MM.1S (cell line): Measurements from ENCODE around the gene EMC1.

Source experiments
- DNase-seq: peaks from one replicate; pipeline ENCODE4 v3.0.0-alpha.2; 2015
- H2AFZ ChIP-seq: fragments of 300-600 bp; sonication (generic); 2 replicates; pipeline ENCODE4 v1.6.0; 2016; ENCODE audit warnings: antibody characterized with exemption, low read length
- H3F3A ChIP-seq: fragments of 300-600 bp; sonication (generic); 2 replicates; pipeline ENCODE4 v1.6.1; 2016; ENCODE audit warnings: mild to moderate bottlenecking, antibody characterized with exemption, low read length, moderate library complexity, mixed read lengths; ENCODE audit not compliant: insufficient read depth
- H3K27ac ChIP-seq: fragments of 300-600 bp; sonication (generic); 2 replicates; pipeline ENCODE4 v1.5.1; 2016; ENCODE audit warnings: mild to moderate bottlenecking, low read length
- H3K27me3 ChIP-seq: fragments of 300-600 bp; sonication (generic); replicated peaks from 2 replicates; pipeline ENCODE4 v1.6.0; 2016; ENCODE audit warnings: low read length; ENCODE audit not compliant: insufficient read depth
- H3K36me3 ChIP-seq: fragments of 300-600 bp; sonication (generic); replicated peaks from 2 replicates; pipeline ENCODE4 v1.6.1; 2016; ENCODE audit warnings: mild to moderate bottlenecking, low read length, mixed read lengths; ENCODE audit not compliant: insufficient read depth
- H3K4me1 ChIP-seq: fragments of 300-600 bp; sonication (generic); 2 replicates; pipeline ENCODE4 v1.6.1; 2016; ENCODE audit warnings: low read length, mixed read lengths
- H3K4me2 ChIP-seq: fragments of 300-600 bp; sonication (generic); 2 replicates; pipeline ENCODE4 v1.6.0; 2016; ENCODE audit warnings: low read depth, low read length
- H3K4me3 ChIP-seq: fragments of 300-600 bp; sonication (generic); 2 replicates; pipeline ENCODE4 v1.5.1; 2016; ENCODE audit warnings: low read length, mixed read lengths
- H3K79me2 ChIP-seq: fragments of 300-600 bp; sonication (generic); 2 replicates; pipeline ENCODE4 v1.6.1; 2016; ENCODE audit warnings: mixed run types, low read length, mixed read lengths
- H3K9ac ChIP-seq: fragments of 300-600 bp; sonication (generic); 2 replicates; pipeline ENCODE4 v1.6.1; 2016; ENCODE audit warnings: low read length, mixed read lengths
- H3K9me2 ChIP-seq: fragments of 300-600 bp; sonication (generic); replicated peaks from 2 replicates; pipeline ENCODE4 v1.6.1; 2016; ENCODE audit warnings: mild to moderate bottlenecking, low read length, mixed read lengths; ENCODE audit not compliant: insufficient read depth
- H3K9me3 ChIP-seq: fragments of 300-600 bp; sonication (generic); replicated peaks from 2 replicates; pipeline ENCODE4 v1.6.1; 2016; ENCODE audit warnings: mild to moderate bottlenecking, low read length, mixed read lengths; ENCODE audit not compliant: insufficient read depth
- H4K20me1 ChIP-seq: fragments of 300-600 bp; sonication (generic); 2 replicates; pipeline ENCODE4 v1.6.1; 2016; ENCODE audit warnings: mild to moderate bottlenecking, low read length, moderate library complexity, mixed read lengths; ENCODE audit not compliant: insufficient read depth
- CTCF ChIP-seq: fragments of 300-600 bp; sonication (generic); IDR thresholded peaks from 2 replicates; pipeline ENCODE4 v1.5.1; 2016; ENCODE audit warnings: antibody characterized with exemption, low read length, mixed read lengths
- EZH2 ChIP-seq: fragments of 300-600 bp; sonication (generic); optimal IDR thresholded peaks from 2 replicates; pipeline ENCODE3; 2017; ENCODE audit warnings: low read depth, mild to moderate bottlenecking, antibody characterized with exemption, low read length, mixed read lengths
- EZH2phosphoT487 ChIP-seq: fragments of 300-600 bp; sonication (generic); IDR thresholded peaks from 2 replicates; pipeline ENCODE4 v1.6.1; 2018; ENCODE audit warnings: antibody characterized with exemption, low read length

EMC1 gene

GRCh38 chr1:19254416-19254815 lies 3.1 kb upstream of the EMC1 start:
- Histone ChIP-seq H3K79me2 (peaks cover 71% of the 10 kb centered on the region), H3F3A (no peaks in the 10 kb centered on the region), H3K4me1 (peaks cover 18% of the 10 kb centered on the region), H3K36me3 (peaks cover 12% of the 10 kb centered on the region), H3K4me2 (no peak overlapping the region), H3K27me3 (no peaks in the 10 kb centered on the region), H3K9ac (no peak overlapping the region), H3K27ac (no peak overlapping the region), H3K9me2 (no peaks in the 10 kb centered on the region), H3K9me3 (no peaks in the 10 kb centered on the region), H2AFZ (no peak overlapping the region), H4K20me1 (peaks cover 6% of the 10 kb centered on the region; the same call in 1 of the 2 replicates), H3K4me3 (no peak overlapping the region)
- no peak for DNase-seq
- TF ChIP-seq EZH2phosphoT487 = no peak
- no peak for TF ChIP-seq EZH2
- TF ChIP-seq CTCF = no peak

GRCh38 chr1:19250629-19251304 lies 557 bp downstream of the EMC1 start:
- no peaks in the 10 kb centered on the region for H3F3A ChIP-seq
- no peaks in the 10 kb centered on the region for H3K9me2 ChIP-seq
- H3K27me3 ChIP-seq = no peaks in the 10 kb centered on the region
- peak overlapping the region; percentile 90 for H2AFZ ChIP-seq
- H3K4me1 ChIP-seq = peaks cover 18% of the 10 kb centered on the region
- peak overlapping the region; percentile 87 for H3K4me3 ChIP-seq
- no peaks in the 10 kb centered on the region; the same call in 1 of the 2 replicates for H3K36me3 ChIP-seq
- TF ChIP-seq EZH2phosphoT487 (no peak), EZH2 (no peak), CTCF (no peak)
- H3K4me2 ChIP-seq = peak overlapping the region; percentile 95
- no peaks in the 10 kb centered on the region for H3K9me3 ChIP-seq
- H4K20me1 ChIP-seq = peaks cover 6% of the 10 kb centered on the region; the same call in 1 of the 2 replicates
- peak overlapping the region; percentile 94 for H3K9ac ChIP-seq
- DNase-seq = no peak
- H3K79me2 ChIP-seq = peaks cover 98% of the 10 kb centered on the region
- peak overlapping the region; percentile 90; the same call in 1 of the 2 replicates for H3K27ac ChIP-seq

- no peaks in the 10 kb centered on the region for H3F3A ChIP-seq
These were observed 10.4 kb downstream of the EMC1 start for GRCh38 chr1:19240673-19241538.

More at GRCh38 chr1:19240673-19241538, 10.4 kb downstream of the EMC1 start:
- H4K20me1 ChIP-seq = no peaks in the 10 kb centered on the region
- H3K4me3 ChIP-seq = no peak overlapping the region
- no peaks in the 10 kb centered on the region for H3K4me1 ChIP-seq
- no peaks in the 10 kb centered on the region for H3K27me3 ChIP-seq
- H3K79me2 ChIP-seq = peaks cover 2% of the 10 kb centered on the region
- H3K9me2 ChIP-seq = no peaks in the 10 kb centered on the region
- peaks cover 10% of the 10 kb centered on the region for H3K36me3 ChIP-seq
- H3K9me3 ChIP-seq = no peaks in the 10 kb centered on the region
- H3K27ac ChIP-seq = no peak overlapping the region
- DNase-seq = peak; percentile 49
- H3K4me2 ChIP-seq = no peak overlapping the region
- TF ChIP-seq CTCF (peak; percentile 85), EZH2phosphoT487 (no peak)
- no peak overlapping the region for H2AFZ ChIP-seq
- H3K9ac ChIP-seq = no peak overlapping the region
